ENCODE data around the gene AANAT.
"Not testable (repeated sequence)": the region's sequence is repeated elsewhere in the genome, so short reads cannot be mapped to it uniquely, and the experiment has no call there.

The AANAT gene

GRCh38 chr17:76501018-76501826 lies 33.8 kb downstream of the AANAT start, which contains the start of gene RHBDF2:
RHBDF2 (minus strand) TSS chr17:76501423; CDS start chr17:76481524, 19,899 bp downstream.
- ATAC-seq (replicated peaks) (peak; percentile 87), DNase-seq (peak; percentile 96 to 99 (median 98))
- peaks cover 49 to 58% of the 10 kb centered on the region in 2 donors for H3K4me1 Mint-ChIP-seq (ENCODE audit: low read depth in 2 of 2)
- H3K4me3 Mint-ChIP-seq: peak within 1 kb of the TSS; percentile 85 to 95
- H3K9me3 Mint-ChIP-seq: no peaks in the 10 kb centered on the region
- no peaks in the 10 kb centered on the region for H3K27me3 Mint-ChIP-seq
- peaks cover 28% of the 10 kb centered on the region for H3K36me3 Mint-ChIP-seq (ENCODE audit: insufficient read depth)
- H3K27ac Mint-ChIP-seq: peak within 1 kb of the TSS; percentile 97 to 99

- H3K27ac Mint-ChIP-seq: peak overlapping the region; percentile 97 to 99
- ATAC-seq (replicated peaks): no peak
- peak overlapping the region; percentile 85 to 95 for H3K4me3 Mint-ChIP-seq
- H3K9me3 Mint-ChIP-seq: no peaks in the 10 kb centered on the region
- DNase-seq: no peak
- peaks cover 26% of the 10 kb centered on the region for H3K36me3 Mint-ChIP-seq (ENCODE audit: insufficient read depth)
- peaks cover 51 to 53% of the 10 kb centered on the region in 2 donors for H3K4me1 Mint-ChIP-seq (ENCODE audit: low read depth in 2 of 2)
- no peaks in the 10 kb centered on the region for H3K27me3 Mint-ChIP-seq
Observed at GRCh38 chr17:76501827-76502307, 34.5 kb downstream of the AANAT start.

- Mint-ChIP-seq H3K9me3 (no peaks in the 10 kb centered on the region), H3K4me3 (peak overlapping the region in 1 of 2 donors; percentile 95), H3K27ac (peak overlapping the region; percentile 97 to 99), H3K27me3 (no peaks in the 10 kb centered on the region), H3K36me3 (ENCODE audit: insufficient read depth) (peaks cover 24% of the 10 kb centered on the region), H3K4me1 (ENCODE audit: low read depth in 2 of 2) (peaks cover 47 to 48% of the 10 kb centered on the region in 2 donors)
- DNase-seq (no peak), ATAC-seq (replicated peaks) (no peak)
Observed at GRCh38 chr17:76502341-76503211, 35.2 kb downstream of the AANAT start.

GRCh38 chr17:76504117-76504516 lies 36.7 kb downstream of the AANAT start:
- Mint-ChIP-seq H3K9me3 (no peaks in the 10 kb centered on the region), H3K36me3 (ENCODE audit: insufficient read depth) (peaks cover 12% of the 10 kb centered on the region), H3K4me1 (ENCODE audit: low read depth in 2 of 2) (peaks cover 34 to 38% of the 10 kb centered on the region in 2 donors), H3K27ac (no peak overlapping the region), H3K27me3 (no peaks in the 10 kb centered on the region), H3K4me3 (no peak overlapping the region)
- ATAC-seq (replicated peaks): no peak
- no peak for DNase-seq

GRCh38 chr17:76506408-76507345 lies 39.3 kb downstream of the AANAT start:
- Mint-ChIP-seq H3K4me1 (ENCODE audit: low read depth in 2 of 2) (peaks cover 28 to 32% of the 10 kb centered on the region in 2 donors), H3K4me3 (no peak overlapping the region), H3K36me3 (ENCODE audit: insufficient read depth) (peaks cover 6% of the 10 kb centered on the region), H3K9me3 (no peaks in the 10 kb centered on the region), H3K27ac (peak overlapping the region in 1 of 2 donors; percentile 41), H3K27me3 (no peaks in the 10 kb centered on the region)
- peak; percentile 88 for ATAC-seq (replicated peaks)
- peak; percentile 92 to 97 (median 95) for DNase-seq

GRCh38 chr17:76508472-76509063 lies 41.2 kb downstream of the AANAT start:
- not testable (repeated sequence) for ATAC-seq (replicated peaks); H3K9me3 Mint-ChIP-seq; H3K27me3 Mint-ChIP-seq; DNase-seq; H3K36me3 Mint-ChIP-seq (ENCODE audit: insufficient read depth); H3K4me3 Mint-ChIP-seq
- peak overlapping the region in 1 of 2 donors; percentile 84 for H3K27ac Mint-ChIP-seq
- peaks cover 30 to 38% of the 10 kb centered on the region in 2 donors for H3K4me1 Mint-ChIP-seq (ENCODE audit: low read depth in 2 of 2)

GRCh38 chr17:76510831-76511244 lies 43.4 kb downstream of the AANAT start:
- peak overlapping the region; percentile 44 to 62 for H3K4me3 Mint-ChIP-seq
- ATAC-seq (replicated peaks) (no peak), DNase-seq (no peak)
- H3K27me3 Mint-ChIP-seq: no peaks in the 10 kb centered on the region
- peaks cover 47 to 57% of the 10 kb centered on the region in 2 donors for H3K4me1 Mint-ChIP-seq (ENCODE audit: low read depth in 2 of 2)
- H3K27ac Mint-ChIP-seq: peak overlapping the region in 1 of 2 donors; percentile 91
- H3K36me3 Mint-ChIP-seq (ENCODE audit: insufficient read depth): peaks cover 21% of the 10 kb centered on the region
- no peaks in the 10 kb centered on the region for H3K9me3 Mint-ChIP-seq

- H3K4me3 Mint-ChIP-seq: peak overlapping the region; percentile 44 to 62
- peaks cover 55 to 59% of the 10 kb centered on the region in 2 donors for H3K4me1 Mint-ChIP-seq (ENCODE audit: low read depth in 2 of 2)
- no peaks in the 10 kb centered on the region for H3K9me3 Mint-ChIP-seq
- DNase-seq (no peak), ATAC-seq (replicated peaks) (no peak)
- no peaks in the 10 kb centered on the region for H3K27me3 Mint-ChIP-seq
- H3K36me3 Mint-ChIP-seq (ENCODE audit: insufficient read depth): peaks cover 29% of the 10 kb centered on the region
- H3K27ac Mint-ChIP-seq: peak overlapping the region; percentile 91 to 99
Observed at GRCh38 chr17:76511668-76512365, 44.4 kb downstream of the AANAT start.

- DNase-seq (no peak), ATAC-seq (replicated peaks) (no peak)
- Mint-ChIP-seq H3K36me3 (ENCODE audit: insufficient read depth) (peaks cover 29% of the 10 kb centered on the region), H3K27ac (peak overlapping the region; percentile 91 to 99), H3K4me1 (ENCODE audit: low read depth in 2 of 2) (peaks cover 53 to 56% of the 10 kb centered on the region in 2 donors), H3K9me3 (no peaks in the 10 kb centered on the region), H3K4me3 (peak overlapping the region; percentile 60), H3K27me3 (no peaks in the 10 kb centered on the region)
Observed at GRCh38 chr17:76512366-76513305, 45.2 kb downstream of the AANAT start.

GRCh38 chr17:76513306-76513692 lies 45.9 kb downstream of the AANAT start:
- Mint-ChIP-seq H3K9me3 (no peaks in the 10 kb centered on the region), H3K27me3 (no peaks in the 10 kb centered on the region), H3K27ac (peak overlapping the region; percentile 91 to 99), H3K4me1 (ENCODE audit: low read depth in 2 of 2) (peaks cover 57% of the 10 kb centered on the region in 2 donors), H3K4me3 (peak overlapping the region; percentile 60), H3K36me3 (ENCODE audit: insufficient read depth) (peaks cover 32% of the 10 kb centered on the region)
- DNase-seq: no peak
- ATAC-seq (replicated peaks): no peak

- Mint-ChIP-seq H3K4me1 (ENCODE audit: low read depth in 2 of 2) (peaks cover 60 to 64% of the 10 kb centered on the region in 2 donors), H3K36me3 (ENCODE audit: insufficient read depth) (peaks cover 32% of the 10 kb centered on the region), H3K27ac (peak overlapping the region; percentile 91 to 99), H3K4me3 (peak overlapping the region; percentile 67 to 68)
- H3K27me3 Mint-ChIP-seq; ATAC-seq (replicated peaks); DNase-seq; H3K9me3 Mint-ChIP-seq: not testable (repeated sequence)
Observed at GRCh38 chr17:76514355-76514754, 47.0 kb downstream of the AANAT start.
